ENCODE results near the gene ELOVL1.

ELOVL1 gene

DNA sequence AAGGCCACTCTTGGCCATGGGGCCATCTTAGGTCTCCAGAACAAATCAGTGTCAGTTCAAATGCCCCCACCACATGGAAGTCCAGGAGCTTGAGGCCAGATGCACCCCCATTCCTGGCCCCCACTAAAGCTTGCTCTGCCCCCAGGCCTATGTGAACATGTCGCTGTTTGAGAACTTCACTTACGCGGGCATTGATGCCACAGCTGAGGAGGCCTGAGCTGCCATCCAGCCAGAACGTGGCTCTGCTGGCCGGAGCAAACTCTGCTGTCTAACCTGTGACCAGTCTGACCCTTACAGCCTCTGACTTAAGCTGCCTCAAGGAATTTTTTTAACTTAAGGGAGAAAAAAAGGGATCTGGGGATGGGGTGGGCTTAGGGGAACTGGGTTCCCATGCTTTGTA, 45.3 kb downstream of the ELOVL1 start:
- no peak for DNase-seq

- DNase-seq: no peak
Observed at GRCh38 chr1:43321331-43321891, 46.4 kb downstream of the ELOVL1 start.

DNA sequence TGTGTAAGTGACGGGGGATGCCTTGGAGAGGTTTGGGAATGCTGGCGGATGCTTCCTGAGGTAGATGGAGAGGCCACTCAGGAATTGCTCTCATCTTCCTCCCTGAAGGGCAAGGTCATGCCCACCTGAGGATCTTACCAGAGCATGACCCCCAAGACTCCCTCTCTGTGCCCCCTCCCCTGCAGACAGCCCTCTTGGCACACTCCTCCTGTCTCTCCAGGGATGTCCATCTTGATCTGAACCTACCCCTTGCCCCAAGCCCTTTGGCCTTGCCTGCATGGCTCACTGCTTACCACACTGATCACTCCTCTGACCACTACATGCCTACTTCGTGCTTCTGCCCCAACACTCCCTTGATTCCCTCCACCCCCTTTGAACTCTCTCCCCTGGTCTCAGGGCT, 48.0 kb downstream of the ELOVL1 start:
- no peak for DNase-seq

DNA sequence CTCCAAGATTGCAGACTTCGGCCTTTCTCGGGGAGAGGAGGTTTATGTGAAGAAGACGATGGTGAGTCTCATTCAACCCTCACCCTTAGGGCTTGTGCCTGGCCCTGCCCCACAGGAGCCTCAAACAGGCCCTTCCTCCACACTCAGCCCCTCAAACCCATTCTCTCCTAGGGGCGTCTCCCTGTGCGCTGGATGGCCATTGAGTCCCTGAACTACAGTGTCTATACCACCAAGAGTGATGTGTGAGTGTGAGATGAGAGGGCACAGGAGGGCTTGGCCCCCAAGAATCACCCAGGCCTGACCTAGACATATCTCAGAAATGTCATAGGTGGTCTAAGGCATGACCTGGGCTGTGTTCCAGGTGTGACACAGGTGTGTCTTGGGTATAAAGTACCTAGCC, 48.5 kb downstream of the ELOVL1 start:
- DNase-seq: no peak

- DNase-seq: no peak
Observed at GRCh38 chr1:43318831-43319230, 49.0 kb downstream of the ELOVL1 start.

DNA sequence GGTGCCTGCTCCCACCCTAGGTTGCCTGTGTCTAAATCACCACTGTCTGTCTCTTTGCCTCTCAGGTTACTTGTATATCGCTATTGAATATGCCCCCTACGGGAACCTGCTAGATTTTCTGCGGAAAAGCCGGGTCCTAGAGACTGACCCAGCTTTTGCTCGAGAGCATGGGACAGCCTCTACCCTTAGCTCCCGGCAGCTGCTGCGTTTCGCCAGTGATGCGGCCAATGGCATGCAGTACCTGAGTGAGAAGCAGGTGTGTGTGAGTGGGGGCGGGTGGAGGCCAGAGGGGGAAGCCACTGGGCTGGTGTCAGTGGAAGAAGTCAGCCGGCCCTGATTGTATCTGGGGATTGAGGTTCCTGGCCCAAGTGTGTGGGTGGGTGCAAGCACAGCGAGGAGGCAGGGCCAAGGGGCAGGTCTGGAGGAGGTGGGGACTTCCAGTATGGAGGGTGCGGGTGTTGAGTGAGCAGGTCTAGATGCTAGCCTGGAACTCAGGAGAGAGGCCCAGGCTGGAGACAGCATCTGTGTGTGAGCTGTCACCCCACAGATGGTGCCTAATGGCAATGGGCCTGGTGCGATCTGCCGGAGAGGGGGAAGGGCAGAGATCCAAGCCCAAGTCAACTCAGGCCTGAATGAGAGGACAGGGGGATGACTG, 49.9 kb downstream of the ELOVL1 start:
- DNase-seq: no peak

GRCh38 chr1:43316738-43317520, 50.9 kb downstream of the ELOVL1 start:
- no peak for DNase-seq

DNA sequence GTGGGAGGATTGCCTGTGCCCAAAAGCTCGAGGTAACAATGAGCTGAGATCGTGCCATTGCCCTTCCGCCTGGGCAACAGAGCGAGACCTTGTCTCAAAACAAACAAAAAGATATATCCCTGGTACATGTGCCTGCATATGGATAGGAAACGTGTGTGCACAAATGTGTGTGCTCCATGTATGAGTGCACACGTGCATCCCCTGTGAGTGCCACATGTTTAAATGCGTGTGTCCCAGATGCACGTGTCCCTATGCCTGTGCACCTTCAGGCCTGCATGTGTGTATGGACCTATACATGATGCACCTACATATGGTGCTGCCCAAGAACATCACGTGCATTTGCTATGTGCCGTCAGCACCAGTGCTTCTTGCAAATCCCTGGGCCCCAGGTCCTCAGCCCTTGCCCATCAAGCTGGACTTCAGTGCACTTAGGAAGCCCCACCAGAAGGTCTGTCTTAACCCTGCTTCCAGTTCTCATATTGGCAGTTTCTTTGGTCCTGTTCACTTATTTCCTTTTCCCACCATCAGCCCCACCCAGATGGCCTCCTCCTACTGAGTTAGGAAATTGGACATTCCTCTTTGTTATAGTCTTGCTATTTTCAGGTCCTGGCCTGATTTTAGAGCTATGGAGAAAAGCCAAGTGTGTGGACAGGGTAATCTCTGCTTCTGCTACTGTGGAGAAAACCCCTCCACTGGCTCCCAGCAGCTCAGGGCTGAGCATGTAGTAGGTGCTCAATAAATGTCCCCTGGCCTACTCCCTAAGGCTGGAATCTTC, 51.7 kb downstream of the ELOVL1 start:
- DNase-seq: no peak

DNA sequence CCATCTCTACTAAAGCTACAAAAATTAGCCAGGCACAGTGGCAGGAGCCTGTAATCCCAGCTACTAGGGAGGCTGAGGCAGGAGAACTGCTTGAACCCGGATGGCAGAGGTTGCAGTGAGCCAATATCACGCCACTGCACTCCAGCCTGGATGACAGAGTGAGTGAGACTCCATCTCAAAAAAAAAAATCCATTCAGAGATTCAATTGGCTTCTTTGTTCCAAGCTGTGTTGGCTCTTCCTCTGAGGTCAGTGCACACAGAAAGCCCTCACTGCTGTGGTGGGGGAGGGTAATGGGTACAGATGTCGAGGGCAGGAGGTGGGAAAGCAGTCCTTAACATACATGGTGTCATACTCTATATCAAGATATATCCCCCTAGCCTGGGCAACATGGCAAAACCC, 52.3 kb downstream of the ELOVL1 start:
- no peak for DNase-seq

- DNase-seq: no peak
Observed at GRCh38 chr1:43314233-43314632, 53.6 kb downstream of the ELOVL1 start.

GRCh38 chr1:43313771-43314170, 54.0 kb downstream of the ELOVL1 start:
- DNase-seq: no peak
